Omental fat pad (tissue), 4 donors: ENCODE results near the gene FBN2. TPM values are rescaled to one million over a fixed set of nuclear protein-coding genes. Genes with fewer than 3 reads are reported as not detected.

Experiments used
- ATAC-seq: fragments of 150-250 bp; one replicate; pipeline ENCODE4 v1.9.1; 2016; ENCODE audit warnings: mild to moderate bottlenecking, moderate library complexity; ENCODE audit not compliant: low FRiP score
- DNase-seq: peaks from one replicate; pipeline ENCODE4 v3.0.0-alpha.2; 2019; ENCODE audit warnings: low spot score
- total RNA-seq, 4 donors: library from RNA; depleted of rRNA; stranded (reverse); fragments of >200 nt; gene quantifications; one replicate each; pipeline ENCODE4 v1.1.0, GENCODE V29; 2016
- TF ChIP-seq, protein P1 (sequence below), 3 donors: fragments of 450-650 bp; IDR thresholded peaks; one replicate each; pipeline ENCODE4 v1.5.1; 2016 to 2017; ENCODE audit warnings: antibody characterized with exemption in 3 of 3, mild to moderate bottlenecking in 3 of 3, moderate library complexity in 2 of 3

FBN2 gene
- total RNA-seq, 4 donors from 2014 or later, result 0.56 to 3.2 (median 0.79) TPM

DNA sequence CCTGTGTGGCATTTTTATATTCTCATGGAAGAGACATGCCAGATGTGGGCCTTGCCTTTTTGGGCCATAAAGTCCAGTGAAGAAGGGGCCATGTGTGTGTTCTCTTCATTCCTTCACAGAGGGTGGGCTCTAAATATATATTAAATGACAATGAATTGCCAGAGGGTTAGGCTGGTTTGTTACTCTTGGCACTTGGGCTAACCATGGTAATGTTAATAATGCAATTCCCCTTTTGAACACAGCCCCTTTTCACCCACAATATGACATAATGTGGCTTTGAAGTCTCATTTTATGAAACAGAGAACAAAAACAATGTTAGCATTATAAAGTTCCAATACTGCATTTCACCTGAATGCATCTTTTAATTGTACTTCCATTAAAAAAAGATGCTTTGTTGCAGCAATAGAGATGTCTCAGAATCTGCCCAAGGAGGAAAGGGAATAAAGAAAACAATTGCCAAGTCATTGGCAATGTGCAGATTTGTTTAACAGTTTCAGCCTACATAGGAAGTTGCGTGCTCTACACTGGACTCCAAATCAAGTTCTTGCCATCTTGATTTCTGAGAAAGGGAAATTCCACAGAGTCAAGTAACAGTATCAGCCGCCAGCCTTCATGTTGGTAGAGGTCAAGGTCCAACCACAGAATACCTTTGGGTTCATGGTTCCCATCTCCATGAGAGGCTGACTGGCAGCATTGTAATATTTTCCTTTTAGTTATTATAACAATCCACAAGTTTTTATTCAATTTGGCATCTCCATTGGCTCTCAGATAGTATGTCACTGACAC, 312.6 kb downstream of the FBN2 start:
- TF ChIP-seq, protein P1, sequence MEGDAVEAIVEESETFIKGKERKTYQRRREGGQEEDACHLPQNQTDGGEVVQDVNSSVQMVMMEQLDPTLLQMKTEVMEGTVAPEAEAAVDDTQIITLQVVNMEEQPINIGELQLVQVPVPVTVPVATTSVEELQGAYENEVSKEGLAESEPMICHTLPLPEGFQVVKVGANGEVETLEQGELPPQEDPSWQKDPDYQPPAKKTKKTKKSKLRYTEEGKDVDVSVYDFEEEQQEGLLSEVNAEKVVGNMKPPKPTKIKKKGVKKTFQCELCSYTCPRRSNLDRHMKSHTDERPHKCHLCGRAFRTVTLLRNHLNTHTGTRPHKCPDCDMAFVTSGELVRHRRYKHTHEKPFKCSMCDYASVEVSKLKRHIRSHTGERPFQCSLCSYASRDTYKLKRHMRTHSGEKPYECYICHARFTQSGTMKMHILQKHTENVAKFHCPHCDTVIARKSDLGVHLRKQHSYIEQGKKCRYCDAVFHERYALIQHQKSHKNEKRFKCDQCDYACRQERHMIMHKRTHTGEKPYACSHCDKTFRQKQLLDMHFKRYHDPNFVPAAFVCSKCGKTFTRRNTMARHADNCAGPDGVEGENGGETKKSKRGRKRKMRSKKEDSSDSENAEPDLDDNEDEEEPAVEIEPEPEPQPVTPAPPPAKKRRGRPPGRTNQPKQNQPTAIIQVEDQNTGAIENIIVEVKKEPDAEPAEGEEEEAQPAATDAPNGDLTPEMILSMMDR (IDR thresholded peaks at IDR 0.05), result no peak
- DNase-seq (no peak), ATAC-seq (no peak)

DNA sequence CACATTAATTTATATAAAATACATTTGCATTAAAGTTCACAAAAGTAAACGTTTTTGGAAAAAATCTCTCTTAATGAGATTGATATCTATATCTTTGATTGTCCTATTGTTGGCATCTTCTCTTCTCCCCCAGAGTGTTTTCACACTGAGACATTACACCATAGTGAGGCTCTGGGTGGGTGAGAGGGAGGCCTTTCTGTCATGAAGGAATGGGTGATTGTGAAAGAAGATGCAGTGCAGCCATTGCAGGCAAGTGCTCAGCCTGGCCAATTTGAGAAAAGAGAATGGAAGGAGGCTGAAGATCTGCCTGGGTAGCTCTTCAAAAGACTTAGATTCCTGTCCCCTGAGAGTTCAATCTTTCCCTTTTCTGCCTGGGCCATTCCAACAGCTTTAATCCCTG, 313.7 kb downstream of the FBN2 start:
- no peak for ATAC-seq
- TF ChIP-seq, protein P1 (IDR thresholded peaks at IDR 0.05), result no peak
- no peak for DNase-seq

- DNase-seq, result no peak
- TF ChIP-seq, protein P1 (IDR thresholded peaks at IDR 0.05), result no peak
- ATAC-seq, result no peak
Measured at GRCh38 chr5:128220841-128221240, 317.2 kb downstream of the FBN2 start.

DNA sequence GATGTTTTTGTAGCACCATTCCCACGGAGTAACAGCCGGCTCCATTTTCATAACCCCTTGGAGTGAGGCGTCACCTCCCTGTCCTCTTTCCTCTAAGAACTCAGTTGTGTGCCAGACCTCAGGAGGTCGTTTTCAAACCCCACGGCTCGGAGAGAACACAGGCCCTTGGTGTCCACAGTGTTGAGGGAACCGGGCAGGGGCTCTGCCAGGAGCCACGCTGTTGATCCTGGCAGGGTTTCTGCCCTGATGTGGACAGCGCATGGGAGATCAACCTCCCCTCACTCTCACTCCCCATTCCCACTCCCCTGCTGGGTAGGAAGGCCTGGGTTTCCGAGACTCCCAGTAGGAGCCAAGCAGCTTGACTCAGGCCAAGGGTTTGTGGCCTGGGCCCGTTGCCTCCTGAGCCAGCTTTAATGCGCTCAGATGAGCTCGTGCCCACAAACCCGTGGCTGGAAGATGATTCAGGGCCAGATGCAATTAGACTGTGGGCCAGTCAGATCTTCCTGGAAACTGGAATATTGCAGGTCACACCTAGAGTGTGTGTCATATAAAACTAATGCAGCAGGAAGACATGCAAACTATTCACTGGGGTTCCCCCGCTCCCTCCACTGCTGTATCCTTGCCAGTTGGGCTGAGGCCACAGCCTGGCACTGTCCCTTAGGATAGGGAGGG, 321.0 kb downstream of the FBN2 start:
- peak; percentile 30 for ATAC-seq
- TF ChIP-seq, protein P1 (IDR thresholded peaks at IDR 0.05), result no peak
- no peak for DNase-seq

GRCh38 chr5:128216285-128216684, 321.8 kb downstream of the FBN2 start:
- ATAC-seq (no peak), DNase-seq (no peak)
- TF ChIP-seq, protein P1 (IDR thresholded peaks at IDR 0.05), result no peak

GRCh38 chr5:128213833-128214232, 324.2 kb downstream of the FBN2 start:
- DNase-seq, result no peak
- ATAC-seq, result no peak
- TF ChIP-seq, protein P1 (IDR thresholded peaks at IDR 0.05), result no peak

DNA sequence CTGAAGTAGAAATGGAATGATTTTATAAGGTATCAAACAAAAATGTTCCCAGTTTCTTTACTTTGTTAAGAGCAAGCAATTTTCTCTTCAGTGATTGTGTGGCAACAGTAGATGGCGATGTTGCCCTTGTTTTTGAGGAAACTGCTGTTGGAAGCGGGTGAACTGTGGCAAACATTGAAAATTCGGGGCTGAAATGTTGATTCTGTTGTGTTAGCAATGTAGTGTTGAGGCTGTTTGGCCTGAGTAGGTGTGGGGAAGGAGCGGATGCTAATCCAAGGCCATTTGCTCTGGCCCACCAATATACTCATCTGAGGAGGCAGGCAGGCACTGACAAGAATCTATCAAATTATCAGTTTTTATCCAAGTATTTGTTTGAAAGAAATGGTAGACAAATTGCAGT, 324.7 kb downstream of the FBN2 start:
- TF ChIP-seq, protein P1 (IDR thresholded peaks at IDR 0.05), result no peak
- no peak for ATAC-seq
- DNase-seq, result no peak
